Lung (tissue), 12 donors: ENCODE results near the gene SYT10. TPM values are rescaled to one million over a fixed set of nuclear protein-coding genes. Genes with fewer than 3 reads are reported as not detected.

Source experiments
- ATAC-seq: fragments of 200-7000 bp; cut with Tn5 transposase; one replicate; pipeline ENCODE4 v1.9.1; 2020; ENCODE audit warnings: moderate number of reproducible peaks; ENCODE audit not compliant: insufficient read depth, low FRiP score
- DNase-seq, 3 donors: peaks; one replicate each; pipeline ENCODE4 v3.0.0-alpha.2; 2013 to 2017
- H3K27ac ChIP-seq, 2 donors: one replicate each; pipeline ENCODE4 v1.5.1; 2013; ENCODE audit warnings: mild to moderate bottlenecking in 2 of 2, moderate library complexity in 2 of 2, control low read depth in 1 of 2, inconsistent platforms in 1 of 2, low read depth in 1 of 2, low read length in 1 of 2
- H3K27me3 ChIP-seq, 3 donors: one replicate each; pipeline ENCODE4 v1.5.1; 2013; ENCODE audit warnings: low read length in 2 of 3; ENCODE audit not compliant: control insufficient read depth in 3 of 3, insufficient read depth in 3 of 3
- H3K36me3 ChIP-seq, 4 donors: one replicate each; pipeline ENCODE4 v1.5.1; 2013; ENCODE audit warnings: low read length in 4 of 4, mild to moderate bottlenecking in 1 of 4, moderate library complexity in 1 of 4; ENCODE audit not compliant: control insufficient read depth in 4 of 4, insufficient read depth in 4 of 4
- H3K4me1 ChIP-seq, 5 donors: one replicate each; pipeline ENCODE4 v1.5.1; 2013; ENCODE audit warnings: low read length in 5 of 5, mild to moderate bottlenecking in 2 of 5, moderate library complexity in 1 of 5; ENCODE audit not compliant: control insufficient read depth in 5 of 5, insufficient read depth in 5 of 5
- H3K4me3 ChIP-seq: one replicate; pipeline ENCODE4 v1.5.1; 2013; ENCODE audit warnings: mild to moderate bottlenecking, control low read depth, moderate library complexity
- H3K9ac ChIP-seq, 2 donors: one replicate each; pipeline ENCODE4 v1.5.1; 2013; ENCODE audit warnings: low read length in 2 of 2, control low read depth in 1 of 2; ENCODE audit not compliant: insufficient read depth in 1 of 2
- H3K9me3 ChIP-seq, 4 donors: one replicate each; pipeline ENCODE4 v1.5.1; 2013; ENCODE audit warnings: low read length in 3 of 4, mild to moderate bottlenecking in 1 of 4, moderate library complexity in 1 of 4; ENCODE audit not compliant: control insufficient read depth in 4 of 4, insufficient read depth in 3 of 4
- WGBS, 2 donors: extraction: QIAGEN DNeasy Blood & Tissue Kit; methylation state at CpG; one replicate each; pipeline ENCODE4 v1.1.7; 2013; 5-methylcytosine and 5-hydroxymethylcytosine counted together
- polyA plus RNA-seq, 2 donors: library from polyadenylated mRNA; stranded (reverse); fragments of 200-250 nt; gene quantifications; one replicate each; pipeline ENCODE4 v1.2.1, GENCODE V29; 2013
- total RNA-seq, 2 donors: library from RNA; depleted of rRNA in 1 of 2; stranded (reverse); fragments of >200 nt in 1 of 2; gene quantifications; one replicate each; pipeline ENCODE4 v1.2.1, GENCODE V29; 2014 to 2021
- TF ChIP-seq, protein P1 (sequence below): IDR thresholded peaks from 2 replicates; pipeline ENCODE4 v1.5.1; 2012; ENCODE audit warnings: mild to moderate bottlenecking; ENCODE audit errors: control extremely low read depth, extremely low read depth
- donor health status: control.
- donor health status: control.
- donor health status: Bipolar disorder and iron deficiency.
- donor health status: healthy.
- donor health status: DM: yes; HTN: yes; CAD: no.

SYT10 gene
- total and polyA plus RNA-seq, 4 donors: 0.01 to 0.17 (median 0.12) TPM; not detected in 1

- no peaks in the 10 kb centered on the region for H3K36me3 ChIP-seq
- H3K27ac ChIP-seq: no peak overlapping the region
- no peak for DNase-seq
- no peak overlapping the region for H3K9ac ChIP-seq
- H3K4me1 ChIP-seq: no peaks in the 10 kb centered on the region
- H3K9me3 ChIP-seq: peaks cover 0 to 4% (median 0%) of the 10 kb centered on the region in 4 donors
- H3K4me3 ChIP-seq: no peak overlapping the region
- TF ChIP-seq, protein P1, sequence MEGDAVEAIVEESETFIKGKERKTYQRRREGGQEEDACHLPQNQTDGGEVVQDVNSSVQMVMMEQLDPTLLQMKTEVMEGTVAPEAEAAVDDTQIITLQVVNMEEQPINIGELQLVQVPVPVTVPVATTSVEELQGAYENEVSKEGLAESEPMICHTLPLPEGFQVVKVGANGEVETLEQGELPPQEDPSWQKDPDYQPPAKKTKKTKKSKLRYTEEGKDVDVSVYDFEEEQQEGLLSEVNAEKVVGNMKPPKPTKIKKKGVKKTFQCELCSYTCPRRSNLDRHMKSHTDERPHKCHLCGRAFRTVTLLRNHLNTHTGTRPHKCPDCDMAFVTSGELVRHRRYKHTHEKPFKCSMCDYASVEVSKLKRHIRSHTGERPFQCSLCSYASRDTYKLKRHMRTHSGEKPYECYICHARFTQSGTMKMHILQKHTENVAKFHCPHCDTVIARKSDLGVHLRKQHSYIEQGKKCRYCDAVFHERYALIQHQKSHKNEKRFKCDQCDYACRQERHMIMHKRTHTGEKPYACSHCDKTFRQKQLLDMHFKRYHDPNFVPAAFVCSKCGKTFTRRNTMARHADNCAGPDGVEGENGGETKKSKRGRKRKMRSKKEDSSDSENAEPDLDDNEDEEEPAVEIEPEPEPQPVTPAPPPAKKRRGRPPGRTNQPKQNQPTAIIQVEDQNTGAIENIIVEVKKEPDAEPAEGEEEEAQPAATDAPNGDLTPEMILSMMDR: no peak
- ATAC-seq: no peak
- H3K27me3 ChIP-seq: no peaks in the 10 kb centered on the region
- WGBS, 2 donors: 63 to 69% methylated on average over 1 of the region's 1 CpG
Observed at GRCh38 chr12:33480366-33480765, 40.7 kb upstream of the SYT10 start.

DNA sequence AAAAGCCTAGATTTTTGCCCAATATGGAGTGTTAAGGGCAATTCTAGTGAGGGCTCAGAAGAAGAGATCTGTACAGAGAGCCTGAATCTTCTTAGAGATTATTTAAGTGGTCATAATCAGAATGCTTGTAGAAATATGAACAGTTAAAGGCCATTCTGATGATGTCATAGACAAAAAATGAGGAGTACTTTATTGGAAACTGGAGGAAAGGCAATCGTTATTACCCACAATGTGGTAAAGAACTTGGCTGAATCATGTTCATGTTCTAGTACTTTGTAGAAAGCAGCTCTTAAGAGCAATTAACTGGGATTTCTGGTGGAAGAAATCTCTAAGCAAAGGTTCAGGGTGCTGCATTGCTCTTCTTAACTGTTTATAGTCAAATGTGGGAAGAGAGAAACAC is 36.4 kb upstream of the SYT10 start:
- H3K27ac ChIP-seq: no peak overlapping the region
- ATAC-seq: no peak
- TF ChIP-seq, protein P1: no peak
- DNase-seq: no peak
- H3K36me3 ChIP-seq: no peaks in the 10 kb centered on the region
- WGBS, 2 donors: 64 to 87% methylated on average over 1 of the region's 1 CpG
- H3K4me3 ChIP-seq: no peak overlapping the region
- no peaks in the 10 kb centered on the region for H3K27me3 ChIP-seq
- peaks cover 0 to 4% (median 0%) of the 10 kb centered on the region in 4 donors for H3K9me3 ChIP-seq
- H3K9ac ChIP-seq: no peak overlapping the region
- H3K4me1 ChIP-seq: no peaks in the 10 kb centered on the region

DNA sequence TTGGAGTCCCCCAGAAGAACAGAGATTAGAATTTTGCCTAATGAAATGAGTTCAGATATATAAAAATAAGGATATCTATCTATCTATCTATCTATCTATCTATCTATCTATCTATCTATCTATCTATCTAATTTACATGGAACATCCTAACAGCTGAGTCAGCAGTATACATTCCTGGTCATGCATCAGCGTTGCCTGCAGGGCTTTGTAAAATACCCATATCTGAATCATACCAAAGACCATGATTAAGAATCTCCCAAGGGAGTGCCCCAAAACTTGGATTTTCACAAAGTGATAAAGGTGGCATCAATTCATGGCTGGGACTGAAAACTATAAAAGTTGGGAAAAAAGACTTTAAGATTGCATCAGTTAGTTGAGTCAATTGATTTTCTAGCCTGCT is 32.7 kb upstream of the SYT10 start:
- no peaks in the 10 kb centered on the region for H3K4me1 ChIP-seq
- no peak overlapping the region for H3K4me3 ChIP-seq
- no peak overlapping the region for H3K9ac ChIP-seq
- no peak for ATAC-seq
- 89 to 93% methylated on average over 1 of the region's 1 CpG for WGBS, 2 donors
- no peaks in the 10 kb centered on the region for H3K36me3 ChIP-seq
- no peaks in the 10 kb centered on the region for H3K27me3 ChIP-seq
- no peak for DNase-seq
- TF ChIP-seq, protein P1: no peak
- H3K27ac ChIP-seq: no peak overlapping the region
- peaks cover 0 to 4% (median 0%) of the 10 kb centered on the region in 4 donors for H3K9me3 ChIP-seq

DNA sequence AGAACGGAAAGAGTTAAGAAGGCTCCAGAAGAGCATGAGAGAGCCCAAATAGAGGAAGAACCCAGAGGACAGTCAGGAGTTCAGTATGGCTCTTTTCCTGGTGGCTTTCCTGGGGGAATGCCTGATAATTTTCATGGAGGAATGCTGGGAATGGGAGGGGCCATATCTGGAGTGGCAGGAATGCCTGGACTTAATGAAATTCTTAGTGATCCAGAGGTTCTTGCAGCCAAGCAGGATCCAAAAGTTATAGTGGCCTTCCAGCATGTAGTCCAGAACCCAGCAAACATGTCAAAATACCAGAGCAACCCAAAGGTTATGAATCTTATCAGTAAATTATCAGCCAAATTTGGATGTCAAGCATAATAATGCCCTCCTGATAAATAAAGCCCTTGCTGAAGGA is 15.5 kb upstream of the SYT10 start:
- TF ChIP-seq, protein P1: no peak
- no peaks in the 10 kb centered on the region for H3K4me1 ChIP-seq
- ATAC-seq (no peak), DNase-seq (no peak)
- no peaks in the 10 kb centered on the region for H3K27me3 ChIP-seq
- H3K27ac ChIP-seq: no peak overlapping the region
- peaks cover 0 to 2% (median 0%) of the 10 kb centered on the region in 4 donors for H3K9me3 ChIP-seq
- H3K36me3 ChIP-seq: no peaks in the 10 kb centered on the region
- no peak overlapping the region for H3K4me3 ChIP-seq
- no peak overlapping the region for H3K9ac ChIP-seq
- WGBS, 2 donors: 89 to 96% methylated on average over 1 of the region's 1 CpG
